GM10266 (cell line): ENCODE results near the gene IQUB.

ENCODE experiments used
- DNase-seq: peaks from one replicate; pipeline ENCODE4 v3.0.0; 2012; ENCODE audit errors: extremely low spot score
- CTCF ChIP-seq: IDR thresholded peaks from 2 replicates; pipeline ENCODE4 v1.5.1; 2012; ENCODE audit warnings: mild to moderate bottlenecking, low read depth; ENCODE audit not compliant: control insufficient read depth, insufficient read depth; ENCODE audit errors: missing control alignments

IQUB gene

GRCh38 chr7:123573341-123573740, 38.9 kb upstream of the IQUB start:
- DNase-seq: no peak
- no peak for TF ChIP-seq CTCF

DNA sequence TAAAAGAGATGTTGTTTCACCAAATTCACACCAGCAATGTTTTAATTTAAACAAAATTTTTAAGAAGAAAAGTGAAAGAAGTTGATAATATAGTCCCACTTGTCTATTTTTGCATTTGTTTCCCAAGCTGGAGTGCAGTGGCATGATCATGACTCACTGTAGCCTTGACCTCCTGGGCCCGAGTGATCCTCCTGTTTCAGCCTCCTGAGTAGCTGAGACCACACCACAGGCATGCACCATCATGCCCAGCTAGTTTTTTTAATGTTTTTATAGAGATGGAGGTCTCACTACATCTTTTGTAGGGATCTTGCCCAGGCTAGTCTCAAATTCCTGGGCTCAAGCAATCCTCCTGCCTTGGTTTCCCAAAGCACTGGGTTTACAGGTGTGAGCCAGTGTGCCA, 37.3 kb upstream of the IQUB start:
- no peak for DNase-seq
- TF ChIP-seq CTCF: no peak

DNA sequence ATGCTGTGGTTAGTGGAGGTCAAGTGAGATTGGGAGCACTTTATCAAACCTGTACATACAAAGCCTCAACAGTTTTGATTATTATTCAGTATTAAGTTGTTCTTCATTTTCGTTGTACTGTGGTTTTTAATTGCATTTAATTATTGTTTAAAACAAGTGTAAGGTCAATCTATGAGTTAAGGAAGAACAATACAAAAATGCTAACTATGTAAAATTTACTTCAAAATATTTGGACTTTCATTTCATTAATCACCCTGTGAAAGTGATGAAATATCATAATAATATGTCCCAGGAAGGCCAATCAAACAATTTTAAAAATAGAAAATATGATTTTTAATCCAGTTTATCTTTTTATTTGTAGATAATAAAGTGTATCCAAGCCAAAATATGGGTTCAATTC, 36.8 kb upstream of the IQUB start:
- TF ChIP-seq CTCF: no peak

GRCh38 chr7:123570390-123571182, 36.2 kb upstream of the IQUB start:
- no peak for DNase-seq
- no peak for TF ChIP-seq CTCF

More for the DNA sequence above, 36.8 kb upstream of the IQUB start:
- DNase-seq: no peak

DNA sequence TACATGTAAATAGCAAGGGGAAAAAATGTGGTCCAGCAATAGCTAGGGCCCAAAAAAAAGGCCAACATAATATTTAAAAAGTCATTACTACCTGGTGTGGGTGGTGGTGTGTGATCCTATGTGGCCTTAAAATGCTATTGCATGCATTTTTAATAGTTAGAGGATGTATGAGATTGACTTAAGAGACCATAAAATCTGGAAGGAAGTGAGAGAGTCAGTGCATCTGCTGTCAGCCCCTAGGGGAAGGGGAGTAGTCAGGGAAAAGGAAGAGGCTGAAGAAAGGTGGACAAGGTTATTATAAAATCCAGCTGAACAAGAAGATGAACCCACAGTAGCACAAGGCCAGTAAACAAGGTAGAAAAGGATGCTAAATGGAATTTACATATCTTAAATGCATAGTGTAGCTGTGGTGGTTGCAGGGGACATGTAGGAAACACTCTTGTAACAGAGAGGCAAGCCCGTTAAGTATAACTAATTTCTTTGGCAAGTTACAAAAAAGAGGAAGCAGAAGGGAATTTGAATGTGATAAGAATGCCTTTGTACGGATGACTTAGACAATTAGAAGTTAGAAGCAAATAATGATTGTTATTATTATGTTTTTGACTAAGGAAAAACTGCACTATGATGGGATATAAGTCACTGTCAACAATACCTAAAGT, 35.1 kb upstream of the IQUB start:
- TF ChIP-seq CTCF: no peak
- DNase-seq: no peak

DNA sequence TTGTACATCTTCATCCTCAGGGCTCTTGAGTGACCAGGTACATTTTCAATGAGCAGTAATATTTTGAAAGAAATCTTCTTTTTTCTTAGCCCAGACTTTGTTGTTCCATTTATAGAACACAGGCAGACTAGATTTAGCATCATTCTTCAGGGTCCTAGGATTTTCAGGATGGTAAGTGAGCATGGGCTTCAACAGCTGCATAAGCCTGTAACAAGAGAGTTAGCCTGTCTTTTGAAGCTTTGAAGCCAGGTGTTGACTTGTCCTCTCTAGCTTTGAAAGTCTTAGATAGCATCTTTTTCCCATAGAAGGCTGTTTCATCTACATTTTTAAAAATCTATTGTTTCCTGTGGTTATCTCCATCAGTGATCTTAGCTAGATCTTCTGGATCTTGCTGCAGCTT, 27.7 kb upstream of the IQUB start:
- no peak for DNase-seq
- TF ChIP-seq CTCF: no peak

GRCh38 chr7:123558289-123558874, 24.0 kb upstream of the IQUB start:
- TF ChIP-seq CTCF: no peak
- no peak for DNase-seq
